GM23338 (cell line): Measurements from ENCODE around the gene HNRNPK. TPM values are rescaled to one million over a fixed set of nuclear protein-coding genes. Genes with fewer than 3 reads are reported as not detected.

Experiments used
- ATAC-seq: fragments of 200-7000 bp; cut with Tn5 transposase; 3 replicates; pipeline ENCODE4 v1.9.1; 2020
- DNase-seq: peaks from one replicate; pipeline ENCODE4 v3.0.0-alpha.2; 2015; ENCODE audit warnings: low spot score
- H2AFZ ChIP-seq: fragments of 200-600 bp; sonication (generic); 2 replicates; pipeline ENCODE4 v1.8.0; 2016; ENCODE audit warnings: antibody characterized with exemption, mild to moderate bottlenecking, moderate library complexity
- H3F3A ChIP-seq: fragments of 200-600 bp; sonication (generic); replicated peaks from 2 replicates; pipeline ENCODE4 v1.8.0; 2017; ENCODE audit warnings: antibody characterized with exemption, mixed run types, low read depth
- H3K27ac ChIP-seq: fragments of 200-600 bp; sonication (generic); 2 replicates; pipeline ENCODE4 v1.6.1; 2016; ENCODE audit warnings: low read depth
- H3K27me3 ChIP-seq: fragments of 200-600 bp; sonication (generic); 2 replicates; pipeline ENCODE4 v1.8.0; 2016; ENCODE audit warnings: mild to moderate bottlenecking, mixed run types, moderate library complexity; ENCODE audit not compliant: insufficient read depth
- H3K36me3 ChIP-seq: fragments of 200-600 bp; sonication (generic); 2 replicates; pipeline ENCODE4 v1.8.0; 2016; ENCODE audit warnings: mild to moderate bottlenecking; ENCODE audit not compliant: insufficient read depth
- H3K4me1 ChIP-seq: fragments of 200-600 bp; sonication (generic); 2 replicates; pipeline ENCODE4 v1.8.0; 2016; ENCODE audit warnings: mild to moderate bottlenecking, moderate library complexity; ENCODE audit not compliant: insufficient read depth
- H3K4me2 ChIP-seq: fragments of 200-600 bp; sonication (generic); 2 replicates; pipeline ENCODE4 v1.7.1; 2017; ENCODE audit warnings: mixed run types
- H3K4me3 ChIP-seq: fragments of 200-600 bp; sonication (generic); 2 replicates; pipeline ENCODE4 v1.6.1; 2016; ENCODE audit warnings: mixed run types
- H3K79me2 ChIP-seq: fragments of 200-600 bp; sonication (generic); replicated peaks from 2 replicates; pipeline ENCODE4 v1.8.0; 2017; ENCODE audit warnings: mild to moderate bottlenecking; ENCODE audit not compliant: insufficient read depth
- H3K9me2 ChIP-seq: fragments of 200-600 bp; sonication (generic); 2 replicates; pipeline ENCODE4 v1.8.0; 2017; ENCODE audit not compliant: insufficient read depth
- H4K20me1 ChIP-seq: fragments of 200-600 bp; sonication (generic); replicated peaks from 2 replicates; pipeline ENCODE4 v1.8.0; 2017; ENCODE audit warnings: mild to moderate bottlenecking; ENCODE audit not compliant: insufficient read depth
- H3K27ac Mint-ChIP-seq: 2 replicates; pipeline ENCODE4 v1.8.0; 2020; ENCODE audit warnings: inconsistent platforms, mild to moderate bottlenecking, moderate library complexity, mixed read lengths
- H3K27me3 Mint-ChIP-seq: 3 replicates; pipeline ENCODE4 v1.8.0; 2022; ENCODE audit warnings: low read depth, mild to moderate bottlenecking, moderate library complexity, mixed read lengths, inconsistent platforms; ENCODE audit not compliant: insufficient read depth, poor library complexity
- H3K36me3 Mint-ChIP-seq: 3 replicates; pipeline ENCODE4 v1.8.0; 2021; ENCODE audit warnings: low read depth, mild to moderate bottlenecking, inconsistent platforms, moderate library complexity, mixed read lengths
- H3K4me1 Mint-ChIP-seq: 3 replicates; pipeline ENCODE4 v1.8.0; 2020; ENCODE audit warnings: mild to moderate bottlenecking, inconsistent platforms, mixed read lengths
- H3K4me3 Mint-ChIP-seq: 3 replicates; pipeline ENCODE4 v1.8.0; 2021; ENCODE audit warnings: moderate library complexity, mild to moderate bottlenecking, inconsistent platforms, mixed read lengths
- H3K9me3 Mint-ChIP-seq: 3 replicates; pipeline ENCODE4 v1.8.0; 2020; ENCODE audit warnings: moderate library complexity, mild to moderate bottlenecking, inconsistent platforms, mixed read lengths
- CREB1 ChIP-seq: fragments of 250-450 bp; sonication (Bioruptor Pico); IDR thresholded peaks from 2 replicates; pipeline ENCODE4 v1.5.0; 2020; ENCODE audit warnings: low read depth, mild to moderate bottlenecking, moderate library complexity
- EZH2 ChIP-seq: fragments of 200-600 bp; sonication (generic); IDR thresholded peaks from one replicate; pipeline ENCODE4 v1.8.0; 2017; ENCODE audit warnings: antibody characterized with exemption, mild to moderate bottlenecking, low read depth; ENCODE audit not compliant: unreplicated experiment
- EZH2phosphoT487 ChIP-seq: fragments of 200-600 bp; sonication (generic); IDR thresholded peaks from one replicate; pipeline ENCODE4 v1.8.1; 2018; ENCODE audit warnings: antibody characterized with exemption; ENCODE audit not compliant: unreplicated experiment
- JUNB ChIP-seq: IDR thresholded peaks from one replicate; pipeline ENCODE4 v1.6.1; 2016; ENCODE audit warnings: antibody characterized with exemption; ENCODE audit not compliant: unreplicated experiment
- NANOG ChIP-seq: IDR thresholded peaks from 2 replicates; pipeline ENCODE4 v1.6.1; 2016; ENCODE audit warnings: antibody characterized with exemption, borderline replicate concordance
- POLR2AphosphoS5 ChIP-seq: IDR thresholded peaks from 2 replicates; pipeline ENCODE4 v1.6.1; 2016; ENCODE audit warnings: antibody characterized with exemption, low read depth
- STAT1 ChIP-seq: IDR thresholded peaks from one replicate; pipeline ENCODE4 v1.6.1; 2016; ENCODE audit warnings: antibody characterized with exemption; ENCODE audit not compliant: unreplicated experiment
- ZNF114 ChIP-seq: fragments of 250-450 bp; sonication (Bioruptor Pico); IDR thresholded peaks from 2 replicates; pipeline ENCODE4 v1.5.0; 2020; ENCODE audit warnings: mild to moderate bottlenecking, moderate library complexity
- ZNF331 ChIP-seq: fragments of 250-450 bp; sonication (Bioruptor Pico); IDR thresholded peaks from 2 replicates; pipeline ENCODE4 v1.5.0; 2020; ENCODE audit warnings: low read depth, mild to moderate bottlenecking, moderate library complexity
- polyA plus RNA-seq: library from polyadenylated mRNA; unstranded; fragments of >200 nt; fragmentation: Nextera tagmentation; extraction: Ambion mirVana; gene quantifications from 2 replicates; pipeline ENCODE4 v1.2.1, GENCODE V29; 2016
- total RNA-seq: library from RNA; depleted of rRNA; stranded (reverse); fragments of >200 nt; shearing (Covaris generic); gene quantifications from 2 replicates; pipeline ENCODE4 v1.2.3, GENCODE V29; 2014
- TF ChIP-seq, protein P1 (sequence below): IDR thresholded peaks from 2 replicates; pipeline ENCODE4 v1.6.1; 2016; ENCODE audit warnings: antibody characterized with exemption
- TF ChIP-seq, protein P2 (sequence below): IDR thresholded peaks from one replicate; pipeline ENCODE4 v1.6.1; 2018; ENCODE audit warnings: antibody characterized with exemption; ENCODE audit not compliant: unreplicated experiment
- TF ChIP-seq, protein P3 (sequence below), 2 experiments: fragments of 200-600 bp in 1 of 2; sonication (generic) in 1 of 2; conservative IDR thresholded peaks; 2 replicates each; pipeline versions ENCODE4 v1.5.1 to v1.6.1; 2016 to 2017; ENCODE audit warnings: antibody characterized with exemption in 2 of 2, low read depth in 2 of 2, mild to moderate bottlenecking in 2 of 2, moderate library complexity in 1 of 2
- TF ChIP-seq, protein P4 (sequence below): fragments of 250-450 bp; sonication (Bioruptor Pico); IDR thresholded peaks from 2 replicates; pipeline ENCODE4 v1.5.0; 2020; ENCODE audit warnings: mild to moderate bottlenecking, moderate library complexity

HNRNPK gene
- total and polyA plus RNA-seq, 2 experiments from 2014 or later = 417 to 1,083 TPM

DNA sequence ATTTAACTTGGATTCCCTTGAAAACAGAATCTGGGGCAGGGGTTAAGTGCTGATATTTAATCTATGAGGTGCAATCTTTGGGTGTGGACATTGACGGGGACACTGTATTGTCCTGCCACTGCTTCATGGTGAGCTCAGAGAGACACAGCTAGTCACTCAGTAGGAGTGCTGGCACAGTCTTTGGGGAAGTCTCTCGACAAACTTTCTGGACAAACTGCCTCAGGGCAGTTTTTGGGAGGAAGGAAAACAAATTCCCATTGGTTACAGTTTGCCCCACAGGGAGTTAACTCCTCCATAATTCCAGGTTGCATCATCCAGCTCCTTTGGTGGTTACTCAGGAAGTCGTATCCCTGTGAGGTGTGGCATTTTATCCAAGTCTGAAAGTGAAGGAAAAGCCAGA, 17.9 kb downstream of the HNRNPK start:
- H3K79me2 ChIP-seq = no peaks in the 10 kb centered on the region
- peaks cover 10% of the 10 kb centered on the region; the same call in 2 of the 3 replicates for H3K36me3 Mint-ChIP-seq
- H3K27me3 ChIP-seq = no peaks in the 10 kb centered on the region
- no peaks in the 10 kb centered on the region for H4K20me1 ChIP-seq
- no peak overlapping the region for H3K27ac ChIP-seq
- H3K4me2 ChIP-seq = no peak overlapping the region
- no peaks in the 10 kb centered on the region; the same call in 1 of the 2 replicates for H3K4me1 ChIP-seq
- H3K4me3 Mint-ChIP-seq = no peak overlapping the region
- TF ChIP-seq, protein P1, sequence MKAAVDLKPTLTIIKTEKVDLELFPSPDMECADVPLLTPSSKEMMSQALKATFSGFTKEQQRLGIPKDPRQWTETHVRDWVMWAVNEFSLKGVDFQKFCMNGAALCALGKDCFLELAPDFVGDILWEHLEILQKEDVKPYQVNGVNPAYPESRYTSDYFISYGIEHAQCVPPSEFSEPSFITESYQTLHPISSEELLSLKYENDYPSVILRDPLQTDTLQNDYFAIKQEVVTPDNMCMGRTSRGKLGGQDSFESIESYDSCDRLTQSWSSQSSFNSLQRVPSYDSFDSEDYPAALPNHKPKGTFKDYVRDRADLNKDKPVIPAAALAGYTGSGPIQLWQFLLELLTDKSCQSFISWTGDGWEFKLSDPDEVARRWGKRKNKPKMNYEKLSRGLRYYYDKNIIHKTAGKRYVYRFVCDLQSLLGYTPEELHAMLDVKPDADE = no peak
- TF ChIP-seq EZH2phosphoT487 = no peak
- TF ChIP-seq NANOG = no peak
- no peak for TF ChIP-seq CREB1 (CRISPR knock-in tag)
- TF ChIP-seq, protein P2, sequence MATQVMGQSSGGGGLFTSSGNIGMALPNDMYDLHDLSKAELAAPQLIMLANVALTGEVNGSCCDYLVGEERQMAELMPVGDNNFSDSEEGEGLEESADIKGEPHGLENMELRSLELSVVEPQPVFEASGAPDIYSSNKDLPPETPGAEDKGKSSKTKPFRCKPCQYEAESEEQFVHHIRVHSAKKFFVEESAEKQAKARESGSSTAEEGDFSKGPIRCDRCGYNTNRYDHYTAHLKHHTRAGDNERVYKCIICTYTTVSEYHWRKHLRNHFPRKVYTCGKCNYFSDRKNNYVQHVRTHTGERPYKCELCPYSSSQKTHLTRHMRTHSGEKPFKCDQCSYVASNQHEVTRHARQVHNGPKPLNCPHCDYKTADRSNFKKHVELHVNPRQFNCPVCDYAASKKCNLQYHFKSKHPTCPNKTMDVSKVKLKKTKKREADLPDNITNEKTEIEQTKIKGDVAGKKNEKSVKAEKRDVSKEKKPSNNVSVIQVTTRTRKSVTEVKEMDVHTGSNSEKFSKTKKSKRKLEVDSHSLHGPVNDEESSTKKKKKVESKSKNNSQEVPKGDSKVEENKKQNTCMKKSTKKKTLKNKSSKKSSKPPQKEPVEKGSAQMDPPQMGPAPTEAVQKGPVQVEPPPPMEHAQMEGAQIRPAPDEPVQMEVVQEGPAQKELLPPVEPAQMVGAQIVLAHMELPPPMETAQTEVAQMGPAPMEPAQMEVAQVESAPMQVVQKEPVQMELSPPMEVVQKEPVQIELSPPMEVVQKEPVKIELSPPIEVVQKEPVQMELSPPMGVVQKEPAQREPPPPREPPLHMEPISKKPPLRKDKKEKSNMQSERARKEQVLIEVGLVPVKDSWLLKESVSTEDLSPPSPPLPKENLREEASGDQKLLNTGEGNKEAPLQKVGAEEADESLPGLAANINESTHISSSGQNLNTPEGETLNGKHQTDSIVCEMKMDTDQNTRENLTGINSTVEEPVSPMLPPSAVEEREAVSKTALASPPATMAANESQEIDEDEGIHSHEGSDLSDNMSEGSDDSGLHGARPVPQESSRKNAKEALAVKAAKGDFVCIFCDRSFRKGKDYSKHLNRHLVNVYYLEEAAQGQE = no peak
- TF ChIP-seq JUNB = no peak
- no peak for TF ChIP-seq POLR2AphosphoS5
- no peak for TF ChIP-seq ZNF114 (CRISPR knock-in tag)
- no peak for TF ChIP-seq STAT1
- TF ChIP-seq, protein P3, sequence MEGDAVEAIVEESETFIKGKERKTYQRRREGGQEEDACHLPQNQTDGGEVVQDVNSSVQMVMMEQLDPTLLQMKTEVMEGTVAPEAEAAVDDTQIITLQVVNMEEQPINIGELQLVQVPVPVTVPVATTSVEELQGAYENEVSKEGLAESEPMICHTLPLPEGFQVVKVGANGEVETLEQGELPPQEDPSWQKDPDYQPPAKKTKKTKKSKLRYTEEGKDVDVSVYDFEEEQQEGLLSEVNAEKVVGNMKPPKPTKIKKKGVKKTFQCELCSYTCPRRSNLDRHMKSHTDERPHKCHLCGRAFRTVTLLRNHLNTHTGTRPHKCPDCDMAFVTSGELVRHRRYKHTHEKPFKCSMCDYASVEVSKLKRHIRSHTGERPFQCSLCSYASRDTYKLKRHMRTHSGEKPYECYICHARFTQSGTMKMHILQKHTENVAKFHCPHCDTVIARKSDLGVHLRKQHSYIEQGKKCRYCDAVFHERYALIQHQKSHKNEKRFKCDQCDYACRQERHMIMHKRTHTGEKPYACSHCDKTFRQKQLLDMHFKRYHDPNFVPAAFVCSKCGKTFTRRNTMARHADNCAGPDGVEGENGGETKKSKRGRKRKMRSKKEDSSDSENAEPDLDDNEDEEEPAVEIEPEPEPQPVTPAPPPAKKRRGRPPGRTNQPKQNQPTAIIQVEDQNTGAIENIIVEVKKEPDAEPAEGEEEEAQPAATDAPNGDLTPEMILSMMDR (conservative IDR thresholded peaks at IDR 0.05; ENCODE audit: low read depth in 2 of 2) = no peak
- no peak for TF ChIP-seq ZNF331 (CRISPR knock-in tag)
- TF ChIP-seq, protein P4, sequence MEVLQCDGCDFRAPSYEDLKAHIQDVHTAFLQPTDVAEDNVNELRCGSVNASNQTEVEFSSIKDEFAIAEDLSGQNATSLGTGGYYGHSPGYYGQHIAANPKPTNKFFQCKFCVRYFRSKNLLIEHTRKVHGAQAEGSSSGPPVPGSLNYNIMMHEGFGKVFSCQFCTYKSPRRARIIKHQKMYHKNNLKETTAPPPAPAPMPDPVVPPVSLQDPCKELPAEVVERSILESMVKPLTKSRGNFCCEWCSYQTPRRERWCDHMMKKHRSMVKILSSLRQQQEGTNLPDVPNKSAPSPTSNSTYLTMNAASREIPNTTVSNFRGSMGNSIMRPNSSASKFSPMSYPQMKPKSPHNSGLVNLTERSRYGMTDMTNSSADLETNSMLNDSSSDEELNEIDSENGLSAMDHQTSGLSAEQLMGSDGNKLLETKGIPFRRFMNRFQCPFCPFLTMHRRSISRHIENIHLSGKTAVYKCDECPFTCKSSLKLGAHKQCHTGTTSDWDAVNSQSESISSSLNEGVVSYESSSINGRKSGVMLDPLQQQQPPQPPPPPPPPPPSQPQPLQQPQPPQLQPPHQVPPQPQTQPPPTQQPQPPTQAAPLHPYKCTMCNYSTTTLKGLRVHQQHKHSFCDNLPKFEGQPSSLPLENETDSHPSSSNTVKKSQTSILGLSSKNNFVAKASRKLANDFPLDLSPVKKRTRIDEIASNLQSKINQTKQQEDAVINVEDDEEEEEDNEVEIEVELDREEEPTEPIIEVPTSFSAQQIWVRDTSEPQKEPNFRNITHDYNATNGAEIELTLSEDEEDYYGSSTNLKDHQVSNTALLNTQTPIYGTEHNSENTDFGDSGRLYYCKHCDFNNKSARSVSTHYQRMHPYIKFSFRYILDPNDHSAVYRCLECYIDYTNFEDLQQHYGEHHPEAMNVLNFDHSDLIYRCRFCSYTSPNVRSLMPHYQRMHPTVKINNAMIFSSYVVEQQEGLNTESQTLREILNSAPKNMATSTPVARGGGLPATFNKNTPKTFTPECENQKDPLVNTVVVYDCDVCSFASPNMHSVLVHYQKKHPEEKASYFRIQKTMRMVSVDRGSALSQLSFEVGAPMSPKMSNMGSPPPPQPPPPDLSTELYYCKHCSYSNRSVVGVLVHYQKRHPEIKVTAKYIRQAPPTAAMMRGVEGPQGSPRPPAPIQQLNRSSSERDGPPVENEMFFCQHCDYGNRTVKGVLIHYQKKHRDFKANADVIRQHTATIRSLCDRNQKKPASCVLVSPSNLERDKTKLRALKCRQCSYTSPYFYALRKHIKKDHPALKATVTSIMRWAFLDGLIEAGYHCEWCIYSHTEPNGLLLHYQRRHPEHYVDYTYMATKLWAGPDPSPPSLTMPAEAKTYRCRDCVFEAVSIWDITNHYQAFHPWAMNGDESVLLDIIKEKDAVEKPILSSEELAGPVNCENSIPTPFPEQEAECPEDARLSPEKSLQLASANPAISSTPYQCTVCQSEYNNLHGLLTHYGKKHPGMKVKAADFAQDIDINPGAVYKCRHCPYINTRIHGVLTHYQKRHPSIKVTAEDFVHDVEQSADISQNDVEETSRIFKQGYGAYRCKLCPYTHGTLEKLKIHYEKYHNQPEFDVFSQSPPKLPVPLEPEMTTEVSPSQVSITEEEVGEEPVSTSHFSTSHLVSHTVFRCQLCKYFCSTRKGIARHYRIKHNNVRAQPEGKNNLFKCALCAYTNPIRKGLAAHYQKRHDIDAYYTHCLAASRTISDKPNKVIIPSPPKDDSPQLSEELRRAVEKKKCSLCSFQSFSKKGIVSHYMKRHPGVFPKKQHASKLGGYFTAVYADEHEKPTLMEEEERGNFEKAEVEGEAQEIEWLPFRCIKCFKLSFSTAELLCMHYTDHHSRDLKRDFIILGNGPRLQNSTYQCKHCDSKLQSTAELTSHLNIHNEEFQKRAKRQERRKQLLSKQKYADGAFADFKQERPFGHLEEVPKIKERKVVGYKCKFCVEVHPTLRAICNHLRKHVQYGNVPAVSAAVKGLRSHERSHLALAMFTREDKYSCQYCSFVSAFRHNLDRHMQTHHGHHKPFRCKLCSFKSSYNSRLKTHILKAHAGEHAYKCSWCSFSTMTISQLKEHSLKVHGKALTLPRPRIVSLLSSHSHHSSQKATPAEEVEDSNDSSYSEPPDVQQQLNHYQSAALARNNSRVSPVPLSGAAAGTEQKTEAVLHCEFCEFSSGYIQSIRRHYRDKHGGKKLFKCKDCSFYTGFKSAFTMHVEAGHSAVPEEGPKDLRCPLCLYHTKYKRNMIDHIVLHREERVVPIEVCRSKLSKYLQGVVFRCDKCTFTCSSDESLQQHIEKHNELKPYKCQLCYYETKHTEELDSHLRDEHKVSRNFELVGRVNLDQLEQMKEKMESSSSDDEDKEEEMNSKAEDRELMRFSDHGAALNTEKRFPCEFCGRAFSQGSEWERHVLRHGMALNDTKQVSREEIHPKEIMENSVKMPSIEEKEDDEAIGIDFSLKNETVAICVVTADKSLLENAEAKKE (CRISPR knock-in tag) = no peak
- TF ChIP-seq EZH2 = no peak
- no peaks in the 10 kb centered on the region for H3K9me2 ChIP-seq
- peaks cover 23% of the 10 kb centered on the region for H3F3A ChIP-seq
- H3K27ac Mint-ChIP-seq = no peak overlapping the region
- H3K36me3 ChIP-seq = no peaks in the 10 kb centered on the region
- peak; percentile 40 for DNase-seq
- peaks cover 19% of the 10 kb centered on the region for H3K27me3 Mint-ChIP-seq
- no peak overlapping the region for H3K4me3 ChIP-seq
- 0 out of 3 replicates have a peak, but pooled peaks cover 2% of the 10 kb centered on the region for H3K4me1 Mint-ChIP-seq
- H3K9me3 Mint-ChIP-seq = no peaks in the 10 kb centered on the region; the same call in 1 of the 3 replicates
- no peak for ATAC-seq
- no peak overlapping the region; the same call in 1 of the 2 replicates for H2AFZ ChIP-seq
